Ishikawa (cell line): Measurements from ENCODE around the gene ELMO1.

Experiments
- CEBPB ChIP-seq: IDR thresholded peaks from 2 replicates; pipeline ENCODE4 v1.6.1; 2012
- CREB1 ChIP-seq: IDR thresholded peaks from 2 replicates; pipeline ENCODE4 v1.6.1; 2012; ENCODE audit warnings: low read depth
- EGR1 ChIP-seq: IDR thresholded peaks from 2 replicates; pipeline ENCODE4 v1.6.1; 2012
- EP300 ChIP-seq: IDR thresholded peaks from 2 replicates; pipeline ENCODE4 v1.6.1; 2012; ENCODE audit warnings: borderline replicate concordance
- FOXM1 ChIP-seq: IDR thresholded peaks from 2 replicates; pipeline ENCODE4 v1.6.1; 2012; ENCODE audit warnings: low read depth, borderline replicate concordance
- NFIC ChIP-seq: IDR thresholded peaks from 2 replicates; pipeline ENCODE4 v1.6.1; 2012
- RAD21 ChIP-seq: IDR thresholded peaks from 2 replicates; pipeline ENCODE4 v1.6.1; 2012; ENCODE audit warnings: low read depth
- TCF12 ChIP-seq: IDR thresholded peaks from 2 replicates; pipeline ENCODE4 v1.6.1; 2012; ENCODE audit warnings: low read depth
- TEAD4 ChIP-seq: IDR thresholded peaks from 2 replicates; pipeline ENCODE4 v1.6.1; 2012
- TF ChIP-seq, protein P1 (sequence below): IDR thresholded peaks from 2 replicates; pipeline ENCODE4 v1.6.1; 2012; ENCODE audit warnings: low read depth, mild to moderate bottlenecking

DNA sequence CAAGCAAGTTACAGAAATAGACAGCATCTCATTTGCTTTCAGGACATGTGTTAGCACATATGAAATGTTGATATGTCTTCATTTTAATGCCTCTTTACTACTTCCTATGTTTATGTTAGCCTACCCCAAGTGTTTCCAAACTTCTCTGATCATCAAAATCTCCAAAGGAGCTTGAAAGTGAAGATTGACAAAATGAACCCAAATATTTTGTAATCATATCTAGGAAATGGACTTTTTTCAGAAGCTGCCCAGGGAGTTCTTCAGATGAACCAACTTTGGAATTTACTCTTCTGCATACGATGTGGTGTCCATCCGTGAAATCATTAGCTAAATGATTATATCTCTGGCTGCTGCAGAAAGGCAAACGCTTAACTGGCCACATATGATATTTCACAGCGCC is 623.2 kb downstream of the ELMO1 start:
- TF ChIP-seq TCF12 (no peak), FOXM1 (no peak), TEAD4 (no peak), CEBPB (no peak), EP300 (no peak), RAD21 (no peak), EGR1 (no peak), NFIC (no peak), CREB1 (no peak)
- TF ChIP-seq, protein P1, sequence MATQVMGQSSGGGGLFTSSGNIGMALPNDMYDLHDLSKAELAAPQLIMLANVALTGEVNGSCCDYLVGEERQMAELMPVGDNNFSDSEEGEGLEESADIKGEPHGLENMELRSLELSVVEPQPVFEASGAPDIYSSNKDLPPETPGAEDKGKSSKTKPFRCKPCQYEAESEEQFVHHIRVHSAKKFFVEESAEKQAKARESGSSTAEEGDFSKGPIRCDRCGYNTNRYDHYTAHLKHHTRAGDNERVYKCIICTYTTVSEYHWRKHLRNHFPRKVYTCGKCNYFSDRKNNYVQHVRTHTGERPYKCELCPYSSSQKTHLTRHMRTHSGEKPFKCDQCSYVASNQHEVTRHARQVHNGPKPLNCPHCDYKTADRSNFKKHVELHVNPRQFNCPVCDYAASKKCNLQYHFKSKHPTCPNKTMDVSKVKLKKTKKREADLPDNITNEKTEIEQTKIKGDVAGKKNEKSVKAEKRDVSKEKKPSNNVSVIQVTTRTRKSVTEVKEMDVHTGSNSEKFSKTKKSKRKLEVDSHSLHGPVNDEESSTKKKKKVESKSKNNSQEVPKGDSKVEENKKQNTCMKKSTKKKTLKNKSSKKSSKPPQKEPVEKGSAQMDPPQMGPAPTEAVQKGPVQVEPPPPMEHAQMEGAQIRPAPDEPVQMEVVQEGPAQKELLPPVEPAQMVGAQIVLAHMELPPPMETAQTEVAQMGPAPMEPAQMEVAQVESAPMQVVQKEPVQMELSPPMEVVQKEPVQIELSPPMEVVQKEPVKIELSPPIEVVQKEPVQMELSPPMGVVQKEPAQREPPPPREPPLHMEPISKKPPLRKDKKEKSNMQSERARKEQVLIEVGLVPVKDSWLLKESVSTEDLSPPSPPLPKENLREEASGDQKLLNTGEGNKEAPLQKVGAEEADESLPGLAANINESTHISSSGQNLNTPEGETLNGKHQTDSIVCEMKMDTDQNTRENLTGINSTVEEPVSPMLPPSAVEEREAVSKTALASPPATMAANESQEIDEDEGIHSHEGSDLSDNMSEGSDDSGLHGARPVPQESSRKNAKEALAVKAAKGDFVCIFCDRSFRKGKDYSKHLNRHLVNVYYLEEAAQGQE, result no peak
